ENCODE measurements around the gene PXMP4.

The PXMP4 gene

DNA sequence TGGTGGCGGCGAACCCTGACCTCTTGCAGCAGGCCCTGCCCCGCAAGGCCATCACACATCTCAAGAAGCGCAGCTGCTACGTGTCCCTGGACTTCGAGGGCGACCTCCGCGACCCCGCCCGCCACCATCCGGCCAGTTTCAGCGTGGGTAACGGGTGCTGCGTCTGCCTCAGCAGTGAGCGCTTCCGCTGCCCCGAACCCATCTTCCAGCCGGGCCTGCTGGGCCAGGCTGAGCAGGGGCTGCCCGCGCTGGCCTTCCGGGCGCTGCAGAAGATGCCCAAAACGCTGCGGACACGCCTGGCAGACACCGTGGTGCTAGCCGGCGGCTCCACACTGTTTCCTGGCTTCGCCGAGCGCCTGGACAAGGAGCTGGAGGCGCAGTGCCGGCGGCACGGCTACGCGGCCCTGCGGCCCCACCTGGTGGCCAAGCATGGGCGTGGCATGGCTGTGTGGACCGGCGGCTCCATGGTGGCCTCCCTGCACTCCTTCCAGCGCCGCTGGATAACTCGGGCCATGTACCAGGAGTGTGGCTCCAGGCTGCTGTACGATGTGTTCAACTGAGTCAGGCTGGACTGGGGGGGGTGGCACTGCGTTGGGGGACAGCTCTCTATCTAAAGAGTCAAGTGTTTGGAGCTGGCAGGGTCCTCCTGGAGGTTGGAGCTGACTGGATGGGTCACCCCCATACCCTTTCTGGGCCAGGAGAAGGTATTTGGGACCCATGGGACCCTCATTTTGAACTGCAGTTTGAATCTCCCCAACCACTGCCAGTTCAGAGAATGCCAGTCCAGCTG lies 52.2 kb downstream of the PXMP4 start:
- DNase-seq: peak; percentile 85

DNA sequence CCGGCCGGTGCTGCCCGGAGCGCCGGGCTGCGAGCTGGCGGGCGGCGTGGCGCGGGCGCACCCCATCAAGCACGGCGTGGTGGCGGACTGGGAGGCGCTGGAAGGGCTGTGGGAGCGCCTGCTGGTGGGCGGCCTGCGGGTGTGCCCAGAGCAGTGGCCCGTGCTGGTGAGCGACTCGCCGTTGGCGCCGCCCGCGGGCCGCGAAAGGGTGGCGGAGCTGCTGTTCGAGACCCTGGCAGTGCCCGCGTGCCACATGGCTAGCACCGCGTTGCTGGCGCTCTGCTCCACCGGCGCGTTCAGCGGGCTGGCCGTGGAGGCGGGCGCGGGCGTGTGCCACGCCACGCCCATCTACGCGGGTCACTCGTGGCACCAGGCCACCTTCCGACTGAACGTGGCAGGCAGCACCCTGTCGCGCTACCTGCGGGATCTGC lies 52.9 kb downstream of the PXMP4 start:
- DNase-seq: peak; percentile 56

DNA sequence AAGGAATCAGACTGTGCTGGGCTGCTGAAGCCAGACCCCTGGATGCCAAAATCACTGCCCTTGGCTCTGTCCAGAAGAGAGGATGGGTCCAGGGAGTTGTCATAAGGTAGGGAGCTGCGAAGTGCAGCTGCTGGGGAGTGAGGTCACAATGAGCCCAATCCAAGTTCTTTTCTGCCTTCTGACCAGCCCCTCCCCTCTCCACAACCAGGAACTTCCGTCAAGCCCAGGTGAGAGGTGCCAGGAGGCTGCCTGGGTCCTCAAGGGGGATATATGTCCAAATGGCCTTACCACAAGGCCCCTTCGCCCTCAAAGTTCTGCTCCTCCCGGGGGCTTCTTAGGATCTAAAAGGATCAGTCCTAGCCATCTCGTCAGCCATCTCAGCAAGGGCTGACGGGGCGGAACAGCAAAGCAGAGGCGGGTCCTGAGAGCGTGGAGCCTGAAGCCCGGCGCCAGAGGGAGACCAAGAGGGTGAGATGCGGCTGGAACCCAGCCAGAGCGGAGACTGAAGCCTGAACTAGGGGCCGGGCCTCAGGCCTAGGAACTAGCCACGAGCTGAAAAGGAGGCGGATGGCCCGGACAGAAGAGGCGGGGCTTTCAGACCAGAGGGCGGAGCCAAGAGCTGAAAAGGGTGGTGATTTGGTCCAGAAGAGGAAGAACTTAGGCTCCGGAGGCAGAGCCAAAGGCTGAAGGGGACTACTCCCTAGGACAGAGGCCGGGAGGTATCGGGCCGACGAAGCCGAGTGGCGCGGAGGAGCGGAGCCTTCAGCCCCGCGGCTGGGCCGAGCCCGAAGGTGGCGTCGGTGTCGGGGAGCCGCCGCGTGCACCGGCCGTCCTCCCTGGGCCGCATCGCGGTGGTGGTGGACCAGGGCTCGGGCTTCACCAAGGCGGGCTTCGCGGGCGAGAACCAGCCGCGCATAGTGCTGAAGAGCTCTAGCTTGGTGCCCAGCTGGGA lies 53.5 kb downstream of the PXMP4 start, which contains the start of gene ACTL10:
Gene ACTL10 (plus strand): TSS at position 651 of the 952 bp plus-strand sequence. CDS start 555 bp downstream, outside the sequence.
- DNase-seq: peak; percentile 96

DNA sequence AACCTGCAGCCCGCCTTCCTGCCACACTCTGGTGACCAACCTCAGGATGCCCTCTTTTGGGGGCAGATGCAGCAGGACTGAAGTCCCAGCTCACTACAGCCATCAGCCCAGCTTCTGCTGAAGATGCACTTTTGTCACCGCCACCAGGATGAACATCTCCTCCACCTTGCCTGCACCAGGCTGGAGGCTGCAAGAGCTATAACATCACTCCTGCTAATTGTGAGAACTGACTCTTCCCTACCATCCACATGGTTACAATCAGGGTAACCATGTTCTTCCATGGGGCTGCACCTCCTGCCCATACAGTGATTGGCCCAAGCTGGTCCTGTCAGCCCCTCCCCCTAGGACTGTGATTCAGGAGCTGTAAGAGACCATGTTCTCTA lies 55.4 kb downstream of the PXMP4 start:
- DNase-seq: no peak

DNA sequence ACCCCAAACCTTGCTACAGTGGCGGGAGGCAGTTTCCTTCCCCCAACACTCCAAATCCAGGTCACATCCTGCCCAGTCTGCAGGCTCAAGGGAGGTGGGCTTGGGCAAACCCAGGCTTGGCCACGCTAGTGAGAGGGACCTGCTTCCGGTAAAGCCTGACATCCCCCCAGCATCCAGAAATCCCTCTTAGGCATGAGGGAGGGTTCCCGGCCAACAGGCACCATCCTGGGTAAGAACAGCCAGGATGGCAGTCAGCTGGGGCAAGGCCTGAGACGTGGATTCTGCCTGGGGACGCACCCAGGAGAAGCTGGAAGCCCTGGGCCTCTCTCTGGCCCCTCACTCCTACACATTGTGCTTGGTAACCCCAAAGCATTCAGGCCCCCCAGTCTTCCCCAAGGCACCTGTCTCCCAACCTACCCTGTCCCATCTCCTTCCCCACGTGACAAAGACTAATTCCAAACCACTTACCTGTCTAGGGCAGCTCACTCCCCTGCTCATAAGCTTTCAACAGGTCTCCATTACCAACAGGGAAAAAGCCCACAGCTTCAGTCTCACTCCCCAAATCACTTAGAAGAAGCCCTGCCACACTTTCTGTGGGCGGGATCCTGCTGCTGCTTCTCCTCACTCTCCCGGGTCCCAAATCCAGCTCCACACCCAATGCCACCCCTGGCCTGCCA lies 55.9 kb downstream of the PXMP4 start:
- DNase-seq: no peak

DNA sequence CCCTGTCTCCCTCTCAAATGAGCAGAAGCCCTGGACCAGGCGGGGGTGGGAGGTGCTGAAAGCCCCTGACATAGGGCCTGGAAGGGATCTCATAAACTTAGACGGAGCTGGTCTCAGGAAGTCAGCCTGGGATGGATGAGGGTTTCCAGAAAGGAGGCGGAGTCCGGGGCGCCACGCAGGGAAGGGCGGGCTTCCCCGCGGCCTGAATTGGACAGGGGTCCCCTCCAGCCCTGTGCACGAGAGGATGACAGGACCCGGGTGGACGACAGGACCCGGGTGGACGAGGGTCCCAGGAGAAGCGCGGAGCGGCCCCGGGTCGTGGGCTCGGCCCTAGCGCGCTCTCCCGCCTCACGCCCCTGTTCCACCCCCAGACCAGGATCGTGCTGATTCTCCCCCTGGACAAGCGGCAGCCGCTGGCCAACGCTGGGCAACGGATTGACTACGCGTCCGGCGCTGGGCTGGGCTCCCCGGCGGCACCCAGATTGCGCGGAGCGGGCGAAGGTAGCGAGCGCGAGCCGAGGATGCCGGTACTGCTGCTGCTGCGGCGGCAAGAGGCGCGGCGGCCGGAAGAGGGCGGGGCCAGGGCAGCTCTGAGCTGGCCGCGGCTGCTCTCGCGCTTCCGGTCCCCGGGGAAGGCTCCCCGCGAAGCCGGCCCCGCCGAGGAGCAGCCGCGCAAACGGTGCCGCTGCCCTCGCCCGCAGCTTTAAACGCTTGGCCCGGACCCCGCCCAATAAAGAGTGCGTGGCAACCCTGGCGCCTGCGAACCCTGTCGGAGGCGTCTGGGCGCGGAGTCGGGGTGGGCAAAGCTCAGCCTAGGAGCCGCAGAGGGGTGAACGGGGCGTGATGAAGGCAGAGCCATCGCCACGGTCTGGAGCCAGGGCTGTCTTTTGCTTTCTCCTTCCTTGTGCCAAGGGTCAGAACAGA lies 56.7 kb downstream of the PXMP4 start:
- peak; percentile 88 for DNase-seq

DNA sequence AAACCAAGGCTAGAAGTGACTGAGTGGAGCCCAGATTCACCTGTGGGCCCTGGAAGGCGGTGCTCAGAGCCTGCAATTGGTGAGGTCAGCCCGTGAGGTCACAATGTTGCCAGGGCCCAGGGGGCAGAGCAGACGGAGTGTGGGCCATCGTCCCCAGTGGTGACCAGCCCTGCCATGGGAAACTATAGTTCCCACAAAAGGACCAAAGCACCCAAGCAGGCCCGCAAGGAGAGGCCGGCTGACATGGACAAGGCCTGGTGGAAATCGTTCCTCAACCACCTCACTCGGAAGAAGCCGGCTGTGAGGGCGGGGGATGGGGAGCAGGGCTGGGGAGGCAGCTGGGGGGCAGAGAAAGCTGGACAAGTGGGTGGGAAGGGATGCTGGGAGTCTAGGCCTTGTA lies 57.9 kb downstream of the PXMP4 start, which contains the start of gene C20orf144:
Gene C20orf144 (plus strand): TSS at position 156 of the 400 bp plus-strand sequence. CDS start 19 bp downstream, at position 175.
- no peak for DNase-seq

DNA sequence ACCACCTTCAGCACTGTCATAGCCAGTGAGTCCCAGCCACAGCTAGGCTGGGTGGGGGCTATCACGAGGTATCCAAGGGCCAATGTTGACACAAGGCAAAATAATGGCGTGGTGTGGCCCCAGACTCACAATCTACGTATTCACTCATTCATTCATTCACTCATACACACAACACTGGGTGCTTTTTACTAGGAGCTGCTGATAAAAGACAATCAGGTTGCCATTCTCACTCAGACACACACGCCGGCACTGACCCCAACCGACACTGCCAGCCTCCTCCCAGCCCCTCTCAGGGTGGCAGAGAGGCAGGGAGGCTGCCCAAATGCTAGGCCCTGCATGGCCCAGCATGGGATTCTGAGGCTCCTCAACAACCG lies 59.4 kb downstream of the PXMP4 start:
- no peak for DNase-seq

DNA sequence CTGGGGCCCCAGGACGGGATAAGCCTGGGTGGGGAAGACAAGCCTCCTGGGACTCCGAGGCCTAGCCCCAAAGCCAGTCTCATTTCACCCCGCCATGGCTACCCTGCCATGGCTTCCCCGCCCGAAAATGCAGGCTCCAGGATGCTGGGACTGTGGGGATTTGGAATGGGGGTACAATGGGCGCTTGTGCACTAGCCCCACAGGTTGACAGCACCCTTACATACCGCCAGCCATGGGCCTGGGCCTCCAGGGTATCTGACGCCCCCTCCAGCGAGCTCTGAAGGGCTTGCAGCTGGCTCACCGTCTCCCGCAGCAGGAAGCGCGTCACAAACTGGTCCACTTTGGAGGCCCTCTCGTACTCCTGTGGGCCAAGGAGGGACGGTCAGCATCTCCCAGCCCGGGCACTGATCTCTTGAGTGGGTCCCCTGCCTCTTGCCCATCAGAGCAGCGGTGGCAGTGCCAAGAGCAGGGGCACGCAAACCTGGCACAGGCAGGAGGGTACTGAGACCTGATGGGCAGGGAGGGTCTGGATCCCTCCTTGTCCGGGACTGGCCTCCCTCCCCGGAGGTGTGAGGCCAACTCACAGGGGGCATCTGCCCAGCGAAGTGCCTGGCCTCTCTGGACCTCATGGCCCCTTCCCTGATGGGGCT lies 60.0 kb downstream of the PXMP4 start:
- DNase-seq: no peak

DNA sequence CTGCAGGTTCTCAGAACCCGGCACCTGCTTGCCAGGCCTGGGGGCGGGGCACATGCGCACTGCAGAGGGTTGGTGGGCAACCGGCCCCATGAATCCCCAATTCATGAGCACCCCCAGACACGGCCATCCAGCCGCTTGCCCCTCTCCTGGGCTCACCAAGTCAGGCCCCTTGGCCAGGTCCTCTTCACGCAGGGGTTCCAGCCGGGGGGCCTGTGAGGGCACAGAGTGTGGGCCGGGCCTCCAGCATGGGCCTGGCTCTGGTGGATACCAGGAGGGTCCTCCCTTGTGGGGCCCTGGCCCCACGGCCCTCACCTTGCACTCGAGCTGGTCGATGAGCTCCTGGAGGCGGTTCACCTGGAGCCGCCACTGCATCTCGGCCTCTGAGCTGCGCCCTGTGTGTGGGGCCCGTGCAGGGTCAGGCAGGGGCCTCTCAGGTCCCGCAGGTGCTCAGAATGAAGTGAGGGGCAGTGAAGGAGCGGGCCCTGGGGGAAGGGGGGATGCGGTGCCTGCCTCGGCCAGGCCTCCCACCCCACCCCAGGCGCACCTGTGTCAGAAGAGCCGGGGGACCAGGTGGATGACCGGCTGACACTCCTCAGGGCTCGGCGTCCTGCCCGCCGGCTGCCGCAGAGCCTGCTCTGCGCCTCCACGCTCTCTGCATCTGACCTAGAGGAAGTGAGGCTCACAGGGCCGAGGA lies 60.6 kb downstream of the PXMP4 start:
- no peak for DNase-seq

DNA sequence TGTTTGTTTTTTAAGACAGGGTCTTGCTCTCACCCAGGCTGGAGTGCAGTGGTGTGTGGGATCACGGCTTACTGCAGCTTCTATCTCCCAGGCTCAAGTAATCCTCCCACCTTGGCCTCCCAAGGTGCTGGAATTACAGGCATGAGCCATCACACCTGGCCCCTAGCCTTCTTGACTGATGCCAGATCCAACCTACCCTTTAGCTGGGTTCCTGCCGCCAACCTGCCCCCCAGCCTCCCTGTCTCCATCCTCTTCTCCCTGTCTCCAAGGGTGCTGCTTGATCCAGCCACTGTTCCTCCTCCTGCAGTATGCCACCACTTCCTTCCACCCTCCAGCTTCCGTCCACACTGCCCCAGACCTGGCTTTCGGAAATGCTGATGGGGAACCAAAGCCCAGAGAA lies 61.2 kb downstream of the PXMP4 start:
- DNase-seq: no peak

DNA sequence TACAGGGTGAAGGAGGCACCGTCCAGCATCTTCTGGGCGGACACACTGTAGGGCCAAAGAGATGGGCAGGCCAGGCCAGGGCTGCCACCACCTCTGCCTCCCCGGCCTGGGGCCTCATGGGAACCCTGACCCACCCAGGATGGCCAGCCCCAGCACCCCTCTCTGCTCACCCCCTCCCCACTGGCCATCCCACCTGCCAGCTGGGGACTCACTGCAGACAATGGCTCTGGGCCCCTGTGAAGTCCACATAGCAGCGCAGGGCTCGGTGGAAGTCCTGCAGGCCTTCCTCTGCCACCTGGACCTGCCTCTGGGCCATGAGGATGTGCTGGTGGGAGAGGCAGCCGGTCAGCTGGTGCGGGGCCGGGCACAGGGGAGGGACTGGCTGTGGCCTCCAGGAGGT lies 61.6 kb downstream of the PXMP4 start:
- no peak for DNase-seq

DNA sequence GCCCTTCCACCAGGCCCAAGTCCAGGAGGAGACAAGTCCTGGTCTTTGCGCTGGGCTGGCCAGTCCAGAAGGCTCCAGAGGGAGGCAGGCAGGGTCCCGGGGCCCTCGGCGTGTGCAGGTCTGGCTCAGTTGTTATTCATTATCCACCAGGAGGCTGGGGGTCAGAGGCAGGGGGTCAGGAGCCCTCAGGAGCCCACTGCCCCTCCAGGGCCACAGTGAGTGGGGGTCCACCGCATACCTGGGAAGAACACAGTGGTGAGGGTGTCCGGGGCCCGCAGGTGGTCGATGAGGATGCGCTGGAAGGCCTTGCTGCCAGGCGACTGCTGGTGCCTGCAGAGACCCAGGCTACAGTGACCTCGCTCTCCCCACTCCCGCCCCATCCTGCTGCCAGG lies 62.4 kb downstream of the PXMP4 start:
- no peak for DNase-seq

DNA sequence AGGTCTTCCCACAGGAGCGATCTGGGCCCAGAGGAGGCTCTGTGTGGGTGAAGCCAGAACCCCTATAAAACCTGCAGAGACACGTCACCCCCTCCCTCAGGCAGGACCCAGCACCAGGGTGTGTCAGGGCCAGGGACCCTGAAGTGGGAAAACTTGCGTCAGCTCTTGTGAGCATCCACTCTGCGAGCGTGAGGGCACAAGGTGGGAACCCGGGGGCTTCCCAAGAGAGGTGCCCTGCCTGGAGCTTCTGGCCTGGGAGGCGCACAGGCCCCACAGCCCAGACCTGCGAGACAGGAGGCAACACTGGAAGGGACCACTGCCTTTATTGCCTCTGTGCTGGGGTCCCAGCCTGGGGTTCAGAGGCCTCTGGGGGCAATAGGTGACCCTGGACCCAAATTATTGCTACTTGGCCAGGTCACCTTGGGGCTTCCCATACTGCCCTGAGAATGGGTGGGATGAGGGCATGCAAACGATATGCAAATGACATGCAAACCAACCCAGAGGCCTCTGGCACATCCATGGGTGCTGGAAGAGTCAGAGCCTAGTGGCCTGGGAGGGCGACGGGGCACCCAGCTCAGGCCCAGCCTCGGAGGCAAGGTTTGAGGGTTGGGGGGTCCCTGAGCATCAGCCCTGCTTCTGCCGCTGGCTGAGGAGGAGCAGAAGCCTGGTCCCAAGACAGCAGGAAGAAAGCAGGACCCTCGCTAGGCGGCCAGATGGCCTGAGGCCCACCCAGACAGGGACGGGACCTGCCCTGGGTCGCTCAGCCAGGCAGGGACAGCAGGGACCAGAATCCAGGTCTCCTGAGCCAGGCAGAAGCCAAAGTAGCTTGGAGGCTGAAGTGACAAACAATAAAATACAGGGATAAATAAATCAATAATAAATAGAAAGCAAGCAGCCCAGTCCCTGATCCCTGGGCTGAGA lies 63.1 kb downstream of the PXMP4 start:
- DNase-seq: no peak

DNA sequence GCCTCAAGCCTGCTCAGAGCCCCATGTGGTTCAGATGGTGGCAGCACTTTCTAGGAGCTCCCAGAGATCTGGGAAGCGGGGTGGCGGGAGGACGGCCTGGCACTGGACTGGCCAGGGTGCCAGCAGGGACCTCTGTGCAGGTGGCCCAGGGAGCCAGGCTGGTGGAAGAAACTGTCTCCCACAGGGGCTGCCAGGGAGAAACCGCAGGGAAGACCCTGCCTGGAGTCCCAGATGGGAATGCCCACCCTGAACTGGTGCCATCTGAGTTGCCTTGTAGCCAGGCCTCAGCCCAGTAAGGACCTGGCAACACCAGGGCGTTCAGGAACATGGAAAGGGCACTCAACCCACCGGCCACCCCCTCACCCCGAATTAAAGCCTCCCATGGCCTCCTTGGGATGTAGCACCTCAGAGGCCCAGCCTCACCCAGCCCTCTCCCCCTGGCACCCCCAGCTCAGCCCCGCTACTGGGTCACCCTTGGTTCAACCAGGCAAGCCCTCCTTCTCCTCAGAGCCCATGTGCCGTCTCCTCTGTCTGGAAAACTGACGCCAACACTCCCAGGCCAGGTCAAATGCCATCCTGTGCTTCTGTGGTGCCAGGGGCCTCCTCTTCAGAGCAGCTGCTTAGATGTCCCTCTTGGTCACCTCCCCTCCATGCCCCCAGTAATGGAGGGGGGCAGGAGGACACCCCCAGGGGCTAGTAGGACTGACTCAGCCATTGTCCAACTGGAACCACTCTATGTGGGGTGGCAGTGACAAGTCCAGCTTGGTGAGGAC lies 63.9 kb downstream of the PXMP4 start:
- no peak for DNase-seq

DNA sequence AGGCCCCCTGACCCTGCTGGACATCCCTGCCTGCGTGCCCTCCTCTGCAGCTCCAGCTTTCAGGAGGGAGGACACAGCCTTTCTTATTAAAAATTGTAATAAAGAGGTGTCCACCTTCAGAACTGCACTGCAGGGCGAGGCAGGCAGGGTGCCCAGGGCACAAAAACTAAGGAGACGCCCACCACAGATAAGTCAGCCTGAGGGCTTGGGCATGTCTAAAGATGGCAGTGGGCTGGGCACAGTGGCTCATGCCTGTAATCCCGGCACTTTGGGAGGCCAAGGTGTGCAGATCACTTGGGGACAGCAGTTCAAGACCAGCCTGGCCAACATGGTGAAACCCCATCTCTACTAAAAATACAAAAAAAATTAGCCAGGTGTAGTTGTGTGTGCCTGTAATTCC lies 64.9 kb downstream of the PXMP4 start:
- DNase-seq: no peak

DNA sequence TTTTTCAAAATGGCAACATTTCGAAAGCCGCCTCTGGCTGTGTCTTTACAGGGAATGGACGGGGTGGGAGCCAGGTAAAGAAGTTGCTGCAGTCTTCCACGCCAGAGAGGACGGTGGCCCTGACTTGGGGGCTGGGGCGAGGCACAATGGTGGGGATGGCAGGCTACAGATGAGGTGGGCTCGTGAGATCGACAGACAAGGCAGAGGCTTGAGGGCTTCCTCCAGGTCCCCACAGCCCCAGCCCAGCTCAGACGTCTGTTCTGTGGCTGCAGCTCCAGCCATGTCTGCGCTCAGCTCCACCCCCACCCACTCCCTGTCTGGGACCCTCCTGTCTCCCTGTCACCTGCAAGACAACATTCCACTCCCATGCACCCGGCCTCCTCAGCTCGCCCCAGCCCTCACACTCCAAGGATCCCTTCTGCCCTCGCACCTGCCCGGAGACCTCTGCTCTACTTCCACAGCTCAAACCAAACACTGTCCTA lies 65.4 kb downstream of the PXMP4 start:
- no peak for DNase-seq

DNA sequence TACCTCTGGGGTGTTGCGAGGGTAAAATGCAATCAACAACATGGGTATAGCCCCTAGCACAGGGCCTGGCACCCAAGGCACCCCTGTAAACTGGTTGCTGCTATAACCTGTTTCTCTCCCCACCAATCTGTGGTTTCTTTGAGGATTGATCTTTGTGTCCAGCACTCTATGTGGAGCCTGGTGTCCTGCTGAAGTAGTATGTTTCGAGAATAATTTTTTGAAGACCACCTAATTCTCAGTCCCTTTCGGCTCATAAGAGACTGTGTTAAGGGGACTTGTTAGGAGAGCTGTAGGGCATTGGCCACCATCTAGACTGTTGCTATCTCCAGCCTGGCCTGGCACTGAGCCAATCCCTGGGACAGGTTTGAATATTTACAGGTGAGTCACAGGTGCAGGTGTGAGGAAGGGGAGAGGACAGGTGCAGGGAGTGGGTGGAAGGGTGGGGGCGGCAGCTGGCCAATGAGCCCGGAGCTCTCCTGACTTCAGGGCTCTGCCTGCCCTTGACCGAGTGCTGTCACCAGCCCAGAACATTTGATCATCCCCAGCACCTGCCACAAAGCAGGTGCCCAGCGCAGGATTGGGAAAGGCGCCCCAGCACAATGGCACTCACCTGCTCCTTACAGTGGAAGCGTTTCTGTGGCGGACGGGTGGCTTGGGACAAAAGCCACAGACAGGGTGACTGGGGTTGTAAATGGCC lies 66.1 kb downstream of the PXMP4 start:
- DNase-seq: no peak

Data from activated CD4-positive, alpha-beta T cell treated with anti-CD3 and anti-CD28 coated beads, Interleukin-2, amount 50 U/mL, for 16 hours (primary cell).